Spleen (tissue), 11 donors: Measurements from ENCODE around the gene HLF. TPM values are rescaled to one million over a fixed set of nuclear protein-coding genes. Genes with fewer than 3 reads are reported as not detected.
A peak's percentile ranks its signal among the peaks of the same experiment; 100 is the strongest.

ENCODE experiments used
- DNase-seq: peaks from one replicate; pipeline ENCODE4 v3.0.0-alpha.2; 2020
- H3K27ac ChIP-seq, 8 donors: fragments of 200-600 bp; sonication (generic) in 7 of 8; 1 replicate in 4 of 8; 2 replicates in 4 of 8; pipeline versions ENCODE4 v1.5.0 to v1.8.0; 2016 to 2021; ENCODE audit warnings: inconsistent platforms in 4 of 8, mild to moderate bottlenecking in 4 of 8, moderate library complexity in 1 of 8
- H3K27me3 ChIP-seq, 7 donors: fragments of 200-600 bp; sonication (generic) in 6 of 7; replicated peaks in 1 of 7; 1 replicate in 4 of 7; 2 replicates in 3 of 7; pipeline versions ENCODE4 v1.5.0 to v1.8.0; 2016 to 2021; ENCODE audit warnings: inconsistent platforms in 3 of 7, mild to moderate bottlenecking in 1 of 7
- H3K36me3 ChIP-seq, 6 donors: fragments of 200-600 bp; sonication (generic) in 5 of 6; 1 replicate in 4 of 6; 2 replicates in 2 of 6; pipeline versions ENCODE4 v1.5.0 to v1.8.0; 2016 to 2021; ENCODE audit warnings: inconsistent platforms in 2 of 6
- H3K4me1 ChIP-seq, 6 donors: fragments of 200-600 bp; sonication (generic) in 5 of 6; 1 replicate in 3 of 6; 2 replicates in 3 of 6; pipeline versions ENCODE4 v1.5.0 to v1.8.0; 2016 to 2021; ENCODE audit warnings: inconsistent platforms in 3 of 6
- H3K4me3 ChIP-seq, 8 donors: fragments of 200-600 bp; sonication (generic) in 7 of 8; 1 replicate in 4 of 8; 2 replicates in 4 of 8; pipeline versions ENCODE4 v1.5.0 to v1.8.0; 2016 to 2021; ENCODE audit warnings: inconsistent platforms in 4 of 8, mild to moderate bottlenecking in 4 of 8, moderate library complexity in 2 of 8
- H3K9me3 ChIP-seq, 8 donors: fragments of 200-600 bp; sonication (generic) in 7 of 8; 1 replicate in 4 of 8; 2 replicates in 4 of 8; pipeline versions ENCODE4 v1.5.0 to v1.8.0; 2016 to 2021; ENCODE audit warnings: inconsistent platforms in 4 of 8
- POLR2A ChIP-seq, 3 donors: fragments of 450-650 bp; IDR thresholded peaks; one replicate each; pipeline ENCODE4 v1.5.1; 2017; ENCODE audit warnings: antibody characterized with exemption in 3 of 3, mild to moderate bottlenecking in 1 of 3
- POLR2AphosphoS5 ChIP-seq, 3 donors: sonication (generic); formaldehyde crosslinking; IDR thresholded peaks; one replicate each; pipeline ENCODE4 v1.5.1; 2017; ENCODE audit warnings: antibody characterized with exemption in 3 of 3
- WGBS, 5 donors: extraction: QIAGEN DNeasy Blood & Tissue Kit in 3 of 5; methylation state at CpG; one replicate each; pipeline versions ENCODE4 v1.1.5 to v1.1.7; 2013 to 2018; 5-methylcytosine and 5-hydroxymethylcytosine counted together
- intact Hi-C: fragments of 100-400 bp; cut with DNase I; formaldehyde crosslinking; loops from one replicate; pipeline ENCODE4 v1.15.0; 2023; ENCODE audit warnings: low total_unique reads
- polyA plus RNA-seq, 3 donors: library from polyadenylated mRNA; stranded (reverse); fragments of 200-250 nt; gene quantifications; one replicate each; pipeline ENCODE4 v1.2.1, GENCODE V29; 2013
- total RNA-seq, 7 donors: library from RNA; depleted of rRNA in 3 of 7; stranded (reverse); fragments of >200 nt in 3 of 7; fragmentation: NEBNext Ultra II Directional in 4 of 7; extraction: Animal tissue kit (Norgen Biotek cat#: 25700) in 4 of 7; gene quantifications; one replicate each; pipeline versions ENCODE4 v1.1.0 to v1.2.1, GENCODE V29; 2016 to 2021
- TF ChIP-seq, protein P1 (sequence below), 11 experiments: fragments of 200-600 bp in 7 of 11; fragments of 450-650 bp in 4 of 11; sonication (generic) in 4 of 11; IDR thresholded peaks in 8 of 11; conservative IDR thresholded peaks in 3 of 11; 1 replicate in 7 of 11; 2 replicates in 4 of 11; pipeline versions ENCODE4 v1.4.0 to v1.8.0; 2016 to 2021; ENCODE audit warnings: antibody characterized with exemption in 11 of 11, inconsistent platforms in 4 of 11, mild to moderate bottlenecking in 1 of 11
- donor health status: healthy with polysubstance abuse.
- donor health status: DM: no; HTN: no; CAD: no; lungs with moderate emphysema.
- donor health status: DM: no; HTN: no; CAD: no.
- donor health status: Bipolar disorder and iron deficiency.
- donor health status: healthy.
- donor health status: DM: no; HTN: no; CAD: no.
- donor health status: DM: yes; HTN: yes; CAD: no.

Gene HLF
- total and polyA plus RNA-seq, 10 donors: 1.6 to 37.9 (median 12.9) TPM

DNA sequence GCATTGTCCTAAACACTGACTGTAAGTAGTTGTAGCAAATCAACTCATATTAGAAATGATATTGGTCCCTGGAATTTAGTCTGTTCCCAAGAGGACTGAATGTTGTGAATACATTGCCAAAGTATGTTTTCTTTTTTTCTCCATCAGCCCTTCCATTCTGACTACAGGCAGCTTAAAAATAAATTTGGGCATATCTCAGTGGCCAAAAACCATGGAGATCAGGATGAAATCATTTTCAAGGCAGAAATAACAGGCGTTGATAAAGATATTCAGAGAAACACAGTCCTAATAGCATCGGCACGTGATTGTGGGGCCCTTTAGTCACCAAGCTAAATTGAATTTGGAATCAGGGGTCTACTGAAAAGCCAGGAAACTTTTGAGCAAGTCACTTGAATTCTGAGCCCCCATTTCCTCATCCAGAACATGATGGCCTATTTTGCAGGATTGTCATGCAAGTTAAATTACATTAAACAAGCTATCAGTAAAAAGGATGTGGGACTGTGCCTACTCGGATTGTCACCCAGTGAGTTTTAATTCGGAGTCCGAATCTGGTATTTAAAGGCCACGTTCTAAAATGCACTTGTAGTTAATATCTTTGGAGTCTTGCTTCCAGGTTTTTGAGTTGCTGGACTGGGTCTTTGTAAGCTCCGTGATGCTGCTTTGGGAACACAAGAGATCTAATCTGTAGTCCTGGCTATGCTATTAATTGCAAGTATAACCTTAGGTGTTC, 17.1 kb downstream of the HLF start:
- Histone ChIP-seq H3K9me3 (no peaks in the 10 kb centered on the region), H3K36me3 (no peaks in the 10 kb centered on the region), H3K4me1 (peaks cover 0 to 52% (median 18%) of the 10 kb centered on the region in 6 donors), H3K4me3 (no peak overlapping the region), H3K27ac (no peak overlapping the region), H3K27me3 (no peaks in the 10 kb centered on the region)
- TF ChIP-seq, protein P1, sequence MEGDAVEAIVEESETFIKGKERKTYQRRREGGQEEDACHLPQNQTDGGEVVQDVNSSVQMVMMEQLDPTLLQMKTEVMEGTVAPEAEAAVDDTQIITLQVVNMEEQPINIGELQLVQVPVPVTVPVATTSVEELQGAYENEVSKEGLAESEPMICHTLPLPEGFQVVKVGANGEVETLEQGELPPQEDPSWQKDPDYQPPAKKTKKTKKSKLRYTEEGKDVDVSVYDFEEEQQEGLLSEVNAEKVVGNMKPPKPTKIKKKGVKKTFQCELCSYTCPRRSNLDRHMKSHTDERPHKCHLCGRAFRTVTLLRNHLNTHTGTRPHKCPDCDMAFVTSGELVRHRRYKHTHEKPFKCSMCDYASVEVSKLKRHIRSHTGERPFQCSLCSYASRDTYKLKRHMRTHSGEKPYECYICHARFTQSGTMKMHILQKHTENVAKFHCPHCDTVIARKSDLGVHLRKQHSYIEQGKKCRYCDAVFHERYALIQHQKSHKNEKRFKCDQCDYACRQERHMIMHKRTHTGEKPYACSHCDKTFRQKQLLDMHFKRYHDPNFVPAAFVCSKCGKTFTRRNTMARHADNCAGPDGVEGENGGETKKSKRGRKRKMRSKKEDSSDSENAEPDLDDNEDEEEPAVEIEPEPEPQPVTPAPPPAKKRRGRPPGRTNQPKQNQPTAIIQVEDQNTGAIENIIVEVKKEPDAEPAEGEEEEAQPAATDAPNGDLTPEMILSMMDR (IDR thresholded peaks at IDR 0.05 in 8 of 11, conservative IDR thresholded peaks at IDR 0.05 in 3 of 11): no peak
- TF ChIP-seq POLR2A (IDR thresholded peaks at IDR 0.05) (no peak), POLR2AphosphoS5 (IDR thresholded peaks at IDR 0.05) (no peak)
- intact Hi-C loops: no loop called here
- WGBS, 5 donors: 77 to 93% (median 88%) methylated on average over 8 of the region's 8 CpGs
- no peak for DNase-seq

DNA sequence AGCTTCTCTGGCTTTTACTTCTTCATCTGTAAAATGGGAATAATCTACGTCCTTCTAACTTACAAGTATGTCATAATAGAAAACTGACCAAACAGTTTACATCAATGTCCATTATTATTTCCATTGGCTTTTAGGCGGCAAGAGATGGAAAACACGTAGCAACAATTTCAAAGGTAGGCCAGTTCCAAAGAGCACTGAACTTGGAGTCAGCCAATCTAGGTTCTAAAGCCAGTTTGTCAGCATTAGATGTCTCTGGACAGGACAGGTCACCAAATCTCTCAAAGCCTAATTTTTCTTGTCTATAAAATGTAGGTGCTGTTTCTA, 17.6 kb downstream of the HLF start:
- 89 to 96% (median 94%) methylated on average over 3 of the region's 3 CpGs for WGBS, 5 donors

DNA sequence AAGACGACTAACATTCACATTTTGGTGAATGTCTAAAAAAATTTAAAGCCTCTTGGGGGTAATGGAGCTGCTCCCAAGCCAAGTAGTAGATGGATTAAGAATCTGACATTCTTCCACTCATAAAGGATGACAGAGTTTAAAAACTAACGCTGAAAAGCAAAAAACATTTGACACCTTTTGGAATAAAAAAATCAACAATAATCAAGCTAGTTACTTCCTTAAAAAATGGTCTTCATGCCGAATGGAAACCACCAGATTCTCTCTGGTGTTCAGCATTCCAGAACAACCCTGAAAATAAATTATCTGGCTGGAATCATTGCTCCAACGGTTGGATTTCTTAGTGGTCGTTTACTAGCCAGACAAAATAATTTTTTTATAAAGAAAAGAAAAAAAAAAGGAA, 18.0 kb downstream of the HLF start:
- Histone ChIP-seq H3K27me3 (no peaks in the 10 kb centered on the region), H3K9me3 (no peaks in the 10 kb centered on the region), H3K4me3 (no peak overlapping the region), H3K36me3 (no peaks in the 10 kb centered on the region), H3K27ac (peak overlapping the region; percentile 48 to 89 (median 74)), H3K4me1 (peaks cover 0 to 44% (median 18%) of the 10 kb centered on the region in 6 donors)
- no peak for DNase-seq
- intact Hi-C loops: no loop called here
- TF ChIP-seq, protein P1 (IDR thresholded peaks at IDR 0.05 in 8 of 11, conservative IDR thresholded peaks at IDR 0.05 in 3 of 11): no peak
- WGBS, 5 donors: 40 to 55% (median 44%) methylated on average over 5 of the region's 5 CpGs

More for the DNA sequence above, 17.6 kb downstream of the HLF start:
- TF ChIP-seq POLR2AphosphoS5 (IDR thresholded peaks at IDR 0.05) (no peak), POLR2A (IDR thresholded peaks at IDR 0.05) (no peak)
- Histone ChIP-seq H3K4me1 (peaks cover 0 to 48% (median 18%) of the 10 kb centered on the region in 6 donors), H3K9me3 (no peaks in the 10 kb centered on the region), H3K27me3 (no peaks in the 10 kb centered on the region), H3K27ac (peak overlapping the region in 6 of 8 donors; percentile 53 to 89 (median 74)), H3K36me3 (no peaks in the 10 kb centered on the region), H3K4me3 (no peak overlapping the region)
- DNase-seq: no peak
- intact Hi-C loops: no loop called here

DNA sequence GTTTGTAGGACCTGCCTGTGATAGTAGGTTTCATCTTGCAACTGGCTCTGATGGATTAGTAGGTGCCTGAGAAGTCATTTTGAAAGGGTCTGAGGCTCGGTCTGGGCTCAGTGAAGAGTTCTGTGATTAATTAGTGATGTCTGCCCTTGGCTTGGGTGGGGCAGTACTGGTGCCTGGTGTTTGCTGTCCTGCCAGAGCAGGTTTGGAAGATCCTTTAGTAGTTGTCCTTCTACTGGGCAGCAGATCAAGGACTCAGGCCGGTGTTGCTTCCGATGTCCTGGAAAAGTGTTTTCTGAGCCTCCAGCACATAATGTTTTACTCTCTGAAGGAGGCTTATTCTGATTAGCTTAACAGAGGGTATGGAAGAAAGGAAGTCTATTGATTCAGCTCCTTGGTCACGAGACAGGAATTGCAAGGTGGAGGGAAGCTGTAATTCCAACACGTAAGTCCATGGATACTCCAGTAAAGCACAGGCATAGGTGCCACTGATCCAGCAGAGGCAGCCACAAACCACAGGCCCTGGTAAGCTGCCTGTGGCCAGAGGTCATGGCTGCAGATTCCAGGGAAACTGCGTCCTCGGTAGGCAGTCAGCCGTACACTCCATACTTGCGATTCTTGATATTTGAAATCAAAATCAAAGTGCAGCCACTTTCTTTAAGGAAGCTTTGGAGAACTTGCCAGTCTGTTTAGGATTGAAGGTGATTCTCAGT, 18.7 kb downstream of the HLF start:
- Histone ChIP-seq H3K27me3 (no peaks in the 10 kb centered on the region), H3K36me3 (no peaks in the 10 kb centered on the region), H3K4me1 (peaks cover 0 to 38% (median 13%) of the 10 kb centered on the region in 6 donors), H3K9me3 (no peaks in the 10 kb centered on the region), H3K4me3 (peak overlapping the region in 2 of 8 donors; percentile 5 to 28), H3K27ac (peak overlapping the region; percentile 53 to 89 (median 74))
- peak in 2 of 3 donors; percentile 30 to 41 for TF ChIP-seq POLR2AphosphoS5 (IDR thresholded peaks at IDR 0.05)
- TF ChIP-seq, protein P1 (IDR thresholded peaks at IDR 0.05 in 8 of 11, conservative IDR thresholded peaks at IDR 0.05 in 3 of 11): no peak
- intact Hi-C loops: no loop called here
- DNase-seq: no peak
- WGBS, 5 donors: 69 to 83% (median 77%) methylated on average over 8 to 9 of the region's 9 CpGs
